Left ventricle myocardium inferior (tissue), 1 donor: ENCODE data around the gene DROSHA. TPM values are rescaled to one million over a fixed set of nuclear protein-coding genes. Genes with fewer than 3 reads are reported as not detected.

Experiments
- DNase-seq: peaks from one replicate; pipeline ENCODE4 v3.0.0-alpha.2; 2020
- H3K27ac ChIP-seq: fragments of 200-600 bp; replicated peaks from 2 replicates; pipeline ENCODE4 v1.8.0; 2021
- H3K27me3 ChIP-seq: fragments of 200-600 bp; 2 replicates; pipeline ENCODE4 v1.8.0; 2021; ENCODE audit warnings: low read depth
- H3K36me3 ChIP-seq: fragments of 200-600 bp; 2 replicates; pipeline ENCODE4 v1.8.0; 2021
- H3K4me1 ChIP-seq: fragments of 200-600 bp; 2 replicates; pipeline ENCODE4 v1.8.0; 2021
- H3K4me3 ChIP-seq: fragments of 200-600 bp; 2 replicates; pipeline ENCODE4 v1.8.0; 2021; ENCODE audit warnings: mild to moderate bottlenecking, moderate library complexity
- H3K9me3 ChIP-seq: fragments of 200-600 bp; replicated peaks from 2 replicates; pipeline ENCODE4 v1.8.0; 2021
- CTCF ChIP-seq: fragments of 200-600 bp; IDR thresholded peaks from 2 replicates; pipeline ENCODE4 v1.8.0; 2021; ENCODE audit warnings: antibody characterized with exemption, mild to moderate bottlenecking, borderline replicate concordance
- intact Hi-C: fragments of 100-400 bp; cut with micrococcal nuclease; formaldehyde crosslinking; loops from one replicate; pipeline ENCODE4 v1.11.0; 2022
- total RNA-seq: library from RNA; stranded (reverse); fragmentation: NEBNext Ultra II Directional; extraction: Animal tissue kit (Norgen Biotek cat#: 25700); gene quantifications from one replicate; pipeline ENCODE4 v1.2.1, GENCODE V29; 2021
- donor health status: DM: no; HTN: yes; CAD: no; lungs with severe emphysema.

DROSHA gene
- total RNA-seq, 1 donor from 2014 or later: 36.5 TPM

- Histone ChIP-seq H3K27ac (no peak overlapping the region), H3K9me3 (no peaks in the 10 kb centered on the region), H3K36me3 (peaks cover 27% of the 10 kb centered on the region), H3K4me1 (no peaks in the 10 kb centered on the region), H3K27me3 (no peaks in the 10 kb centered on the region), H3K4me3 (no peak overlapping the region)
- DNase-seq: no peak
- no peak for TF ChIP-seq CTCF
- intact Hi-C loops: no loop called here
Observed at GRCh38 chr5:31443572-31443971, 88.3 kb downstream of the DROSHA start.

GRCh38 chr5:31442058-31442745 is 89.7 kb downstream of the DROSHA start:
- no peak for TF ChIP-seq CTCF
- intact Hi-C loops: no loop called here
- Histone ChIP-seq H3K27ac (no peak overlapping the region), H3K27me3 (no peaks in the 10 kb centered on the region), H3K4me3 (no peak overlapping the region), H3K36me3 (peaks cover 23% of the 10 kb centered on the region), H3K9me3 (no peaks in the 10 kb centered on the region), H3K4me1 (no peaks in the 10 kb centered on the region)
- no peak for DNase-seq

- H3K36me3 ChIP-seq: peaks cover 57% of the 10 kb centered on the region
- TF ChIP-seq CTCF: no peak
- no peaks in the 10 kb centered on the region for H3K9me3 ChIP-seq
- intact Hi-C loops: no loop called here
- H3K27me3 ChIP-seq: no peaks in the 10 kb centered on the region
- H3K4me1 ChIP-seq: no peaks in the 10 kb centered on the region
- no peak for DNase-seq
- no peak overlapping the region for H3K27ac ChIP-seq
- no peak overlapping the region for H3K4me3 ChIP-seq
Observed at GRCh38 chr5:31436851-31437250, 95.0 kb downstream of the DROSHA start.

GRCh38 chr5:31435730-31436129 is 96.2 kb downstream of the DROSHA start:
- H3K36me3 ChIP-seq: peaks cover 62% of the 10 kb centered on the region
- no peaks in the 10 kb centered on the region for H3K27me3 ChIP-seq
- no peak for TF ChIP-seq CTCF

GRCh38 chr5:31434898-31435297 is 97.0 kb downstream of the DROSHA start:
- H3K27me3 ChIP-seq: no peaks in the 10 kb centered on the region
- DNase-seq: no peak
- no peaks in the 10 kb centered on the region for H3K9me3 ChIP-seq
- intact Hi-C loops: no loop called here
- no peaks in the 10 kb centered on the region for H3K4me1 ChIP-seq
- H3K36me3 ChIP-seq: peaks cover 70% of the 10 kb centered on the region
- no peak overlapping the region for H3K27ac ChIP-seq
- no peak overlapping the region for H3K4me3 ChIP-seq
- TF ChIP-seq CTCF: no peak

More at GRCh38 chr5:31435730-31436129, 96.2 kb downstream of the DROSHA start:
- intact Hi-C loops: no loop called here
- no peak for DNase-seq
- no peak overlapping the region for H3K27ac ChIP-seq
- no peaks in the 10 kb centered on the region for H3K4me1 ChIP-seq
- no peak overlapping the region for H3K4me3 ChIP-seq
- H3K9me3 ChIP-seq: no peaks in the 10 kb centered on the region
